HEK293T (cell line): ENCODE data around the gene NEO1.

Experiments used
- BHLHE40 ChIP-seq: fragments of 450-650 bp; IDR thresholded peaks from 2 replicates; pipeline ENCODE4 v1.6.1; 2016; ENCODE audit warnings: mild to moderate bottlenecking, moderate library complexity, borderline replicate concordance
- HDGF ChIP-seq: fragments of 450-650 bp; IDR thresholded peaks from 2 replicates; pipeline ENCODE4 v1.6.1; 2017; ENCODE audit warnings: antibody characterized with exemption, borderline replicate concordance
- L3MBTL2 ChIP-seq: fragments of 450-650 bp; conservative IDR thresholded peaks from 2 replicates; pipeline ENCODE4 v1.6.1; 2016; ENCODE audit warnings: mild to moderate bottlenecking
- NFRKB ChIP-seq: fragments of 450-650 bp; IDR thresholded peaks from 2 replicates; pipeline ENCODE4 v1.6.1; 2016; ENCODE audit warnings: mild to moderate bottlenecking, moderate library complexity
- SUZ12 ChIP-seq: fragments of 450-650 bp; IDR thresholded peaks from 2 replicates; pipeline ENCODE4 v1.6.1; 2016; ENCODE audit warnings: mild to moderate bottlenecking
- ZNF384 ChIP-seq: fragments of 450-650 bp; IDR thresholded peaks from 2 replicates; pipeline ENCODE4 v1.6.1; 2016

GRCh38 chr15:73270366-73271097, 218.3 kb downstream of the NEO1 start:
- TF ChIP-seq BHLHE40 (no peak), NFRKB (no peak), ZNF384 (no peak), SUZ12 (no peak), L3MBTL2 (no peak), HDGF (no peak)
